Chondrocyte (in vitro differentiated cells): ENCODE data around the gene CCBE1. TPM values are rescaled to one million over a fixed set of nuclear protein-coding genes. Genes with fewer than 3 reads are reported as not detected.
A peak's percentile ranks its signal among the peaks of the same experiment; 100 is the strongest.

Experiments used
- DNase-seq: peaks from one replicate; pipeline ENCODE4 v3.0.0; 2021; ENCODE audit warnings: mixed read lengths, low spot score
- H3K27ac Mint-ChIP-seq: one replicate; pipeline ENCODE4 v1.8.0; 2021; ENCODE audit warnings: mild to moderate bottlenecking, moderate library complexity, mixed read lengths; ENCODE audit not compliant: unreplicated experiment
- H3K27me3 Mint-ChIP-seq: 2 replicates; pipeline ENCODE4 v1.8.0; 2021; ENCODE audit warnings: low read depth, mixed read lengths
- H3K36me3 Mint-ChIP-seq: 2 replicates; pipeline ENCODE4 v1.8.0; 2021; ENCODE audit warnings: low read depth, mixed read lengths
- H3K4me1 Mint-ChIP-seq: 2 replicates; pipeline ENCODE4 v1.8.0; 2021; ENCODE audit warnings: low read depth, mild to moderate bottlenecking, mixed read lengths
- H3K4me3 Mint-ChIP-seq: one replicate; pipeline ENCODE4 v1.8.0; 2021; ENCODE audit warnings: mild to moderate bottlenecking, moderate library complexity, mixed read lengths; ENCODE audit not compliant: unreplicated experiment
- H3K9me3 Mint-ChIP-seq: 2 replicates; pipeline ENCODE4 v1.8.0; 2021; ENCODE audit warnings: low read depth, mixed read lengths
- CTCF ChIP-seq: fragments of 200-600 bp; sonication (generic); IDR thresholded peaks from 2 replicates; pipeline ENCODE4 v1.5.0; 2021; ENCODE audit warnings: antibody characterized with exemption, mild to moderate bottlenecking, moderate library complexity
- total RNA-seq: library from RNA; stranded (reverse); gene quantifications from 3 replicates; pipeline ENCODE4 v1.2.1, GENCODE V29; 2021

The CCBE1 gene
- total RNA-seq, 1 donor from 2014 or later: 0.72 TPM

- no peak overlapping the region for H3K4me3 Mint-ChIP-seq
- H3K36me3 Mint-ChIP-seq: peaks cover 2% of the 10 kb centered on the region
- peaks cover 54% of the 10 kb centered on the region for H3K4me1 Mint-ChIP-seq
- H3K27ac Mint-ChIP-seq: no peak overlapping the region
- peaks cover 4% of the 10 kb centered on the region for H3K9me3 Mint-ChIP-seq
- DNase-seq: no peak
- no peak for TF ChIP-seq CTCF
- no peaks in the 10 kb centered on the region for H3K27me3 Mint-ChIP-seq
Measured at GRCh38 chr18:59721211-59721610, 24.0 kb upstream of the CCBE1 start.

GRCh38 chr18:59719544-59720181 lies 22.4 kb upstream of the CCBE1 start:
- H3K27ac Mint-ChIP-seq: peak overlapping the region; percentile 55
- DNase-seq: no peak
- H3K36me3 Mint-ChIP-seq: peaks cover 2% of the 10 kb centered on the region
- peaks cover 6% of the 10 kb centered on the region for H3K9me3 Mint-ChIP-seq
- peaks cover 60% of the 10 kb centered on the region for H3K4me1 Mint-ChIP-seq
- H3K4me3 Mint-ChIP-seq: no peak overlapping the region
- TF ChIP-seq CTCF: no peak
- H3K27me3 Mint-ChIP-seq: no peaks in the 10 kb centered on the region

GRCh38 chr18:59718464-59719157 lies 21.4 kb upstream of the CCBE1 start:
- H3K4me1 Mint-ChIP-seq: peaks cover 58% of the 10 kb centered on the region
- peak; percentile 15 for TF ChIP-seq CTCF
- DNase-seq: no peak
- H3K36me3 Mint-ChIP-seq: peaks cover 2% of the 10 kb centered on the region
- H3K9me3 Mint-ChIP-seq: peaks cover 6% of the 10 kb centered on the region
- peak overlapping the region; percentile 55 for H3K27ac Mint-ChIP-seq
- H3K4me3 Mint-ChIP-seq: no peak overlapping the region
- H3K27me3 Mint-ChIP-seq: no peaks in the 10 kb centered on the region

GRCh38 chr18:59718108-59718463 lies 20.9 kb upstream of the CCBE1 start:
- H3K9me3 Mint-ChIP-seq: peaks cover 6% of the 10 kb centered on the region
- no peak overlapping the region for H3K4me3 Mint-ChIP-seq
- TF ChIP-seq CTCF: no peak
- H3K27me3 Mint-ChIP-seq: no peaks in the 10 kb centered on the region
- H3K36me3 Mint-ChIP-seq: peaks cover 2% of the 10 kb centered on the region
- H3K4me1 Mint-ChIP-seq: peaks cover 58% of the 10 kb centered on the region
- no peak for DNase-seq
- peak overlapping the region; percentile 52 for H3K27ac Mint-ChIP-seq

- DNase-seq: no peak
- peaks cover 6% of the 10 kb centered on the region for H3K9me3 Mint-ChIP-seq
- H3K27ac Mint-ChIP-seq: no peak overlapping the region
- H3K27me3 Mint-ChIP-seq: no peaks in the 10 kb centered on the region
- peaks cover 58% of the 10 kb centered on the region for H3K4me1 Mint-ChIP-seq
- H3K4me3 Mint-ChIP-seq: no peak overlapping the region
- no peak for TF ChIP-seq CTCF
- H3K36me3 Mint-ChIP-seq: peaks cover 2% of the 10 kb centered on the region
Measured at GRCh38 chr18:59717291-59717690, 20.1 kb upstream of the CCBE1 start.
